Liver (tissue), 9 donors: ENCODE measurements around the gene FIBCD1. TPM values are rescaled to one million over a fixed set of nuclear protein-coding genes. Genes with fewer than 3 reads are reported as not detected.

Experiments
- DNase-seq: peaks from one replicate; pipeline ENCODE4 v3.0.0-alpha.2; 2017; ENCODE audit warnings: low spot score
- H3K27ac ChIP-seq, 2 donors: one replicate each; pipeline ENCODE4 v1.7.0; 2013; ENCODE audit warnings: inconsistent platforms in 2 of 2, low read length in 2 of 2, control low read depth in 1 of 2, low read depth in 1 of 2, mild to moderate bottlenecking in 1 of 2
- H3K27me3 ChIP-seq, 4 donors: one replicate each; pipeline versions ENCODE4 v1.6.1 to v1.7.0; 2013; ENCODE audit warnings: low read length in 3 of 4, inconsistent platforms in 1 of 4, mild to moderate bottlenecking in 1 of 4, moderate library complexity in 1 of 4; ENCODE audit not compliant: control insufficient read depth in 4 of 4, insufficient read depth in 4 of 4
- H3K36me3 ChIP-seq, 4 donors: one replicate each; pipeline versions ENCODE4 v1.6.1 to v1.7.0; 2013; ENCODE audit warnings: low read length in 3 of 4, mild to moderate bottlenecking in 3 of 4, low read depth in 1 of 4, moderate library complexity in 1 of 4; ENCODE audit not compliant: control insufficient read depth in 4 of 4, insufficient read depth in 3 of 4
- H3K4me1 ChIP-seq, 4 donors: one replicate each; pipeline versions ENCODE4 v1.6.1 to v1.7.0; 2013; ENCODE audit warnings: low read length in 3 of 4, mild to moderate bottlenecking in 3 of 4, moderate library complexity in 1 of 4; ENCODE audit not compliant: control insufficient read depth in 4 of 4, insufficient read depth in 4 of 4
- H3K4me3 ChIP-seq, 3 donors: one replicate each; pipeline versions ENCODE4 v1.6.1 to v1.7.0; 2013; ENCODE audit warnings: low read length in 3 of 3, control low read depth in 1 of 3, low read depth in 1 of 3, mild to moderate bottlenecking in 1 of 3
- H3K9ac ChIP-seq, 2 donors: one replicate each; pipeline ENCODE4 v1.7.0; 2013; ENCODE audit warnings: low read length in 2 of 2, mild to moderate bottlenecking in 2 of 2, moderate library complexity in 2 of 2, control low read depth in 1 of 2, low read depth in 1 of 2
- H3K9me3 ChIP-seq, 4 donors: one replicate each; pipeline versions ENCODE4 v1.6.1 to v1.7.0; 2013; ENCODE audit warnings: low read length in 3 of 4; ENCODE audit not compliant: control insufficient read depth in 4 of 4
- ATF3 ChIP-seq: IDR thresholded peaks from 2 replicates; pipeline ENCODE4 v1.6.1; 2016; ENCODE audit warnings: antibody characterized with exemption
- CTCF ChIP-seq: fragments of 150-350 bp; IDR thresholded peaks from 2 replicates; pipeline ENCODE4 v1.5.1; 2017; ENCODE audit warnings: improper control_type of control experiment, low read depth, low read length; ENCODE audit not compliant: missing input control
- EGR1 ChIP-seq, 2 donors: IDR thresholded peaks; 2 replicates each; pipeline ENCODE4 v1.6.1; 2016 to 2018; ENCODE audit warnings: antibody characterized with exemption in 2 of 2, low read depth in 2 of 2
- GABPA ChIP-seq, 2 donors: IDR thresholded peaks in 1 of 2; conservative IDR thresholded peaks in 1 of 2; 2 replicates each; pipeline ENCODE4 v1.6.1; 2016; ENCODE audit warnings: antibody characterized with exemption in 2 of 2, mild to moderate bottlenecking in 1 of 2, moderate library complexity in 1 of 2
- HNF4A ChIP-seq, 2 donors: conservative IDR thresholded peaks; 2 replicates each; pipeline ENCODE4 v1.6.1; 2016; ENCODE audit warnings: antibody characterized with exemption in 2 of 2, mild to moderate bottlenecking in 2 of 2
- JUND ChIP-seq, 2 donors: IDR thresholded peaks; 2 replicates each; pipeline ENCODE4 v1.6.1; 2016; ENCODE audit warnings: antibody characterized with exemption in 2 of 2
- MAX ChIP-seq: IDR thresholded peaks from 2 replicates; pipeline ENCODE4 v1.6.1; 2016; ENCODE audit warnings: antibody characterized with exemption
- NR2F2 ChIP-seq: IDR thresholded peaks from 2 replicates; pipeline ENCODE4 v1.6.1; 2016; ENCODE audit warnings: antibody characterized with exemption
- REST ChIP-seq: IDR thresholded peaks from 2 replicates; pipeline ENCODE4 v1.6.1; 2016; ENCODE audit warnings: antibody characterized with exemption, mild to moderate bottlenecking
- RXRA ChIP-seq, 2 donors: IDR thresholded peaks; 2 replicates each; pipeline ENCODE4 v1.6.1; 2017 to 2018; ENCODE audit warnings: antibody characterized with exemption in 2 of 2, mild to moderate bottlenecking in 1 of 2
- YY1 ChIP-seq: IDR thresholded peaks from 2 replicates; pipeline ENCODE4 v1.6.1; 2016; ENCODE audit warnings: antibody characterized with exemption, mild to moderate bottlenecking
- ZBTB33 ChIP-seq: IDR thresholded peaks from 2 replicates; pipeline ENCODE4 v1.6.1; 2016; ENCODE audit warnings: antibody characterized with exemption
- WGBS: extraction: QIAGEN DNeasy Blood & Tissue Kit; methylation state at CpG from one replicate; pipeline ENCODE4 v1.1.7; 2013; 5-methylcytosine and 5-hydroxymethylcytosine counted together
- polyA plus RNA-seq, 2 donors: library from polyadenylated mRNA; stranded (reverse) in 1 of 2; unstranded in 1 of 2; fragments of 200-250 nt in 1 of 2; fragments of >200 nt in 1 of 2; fragmentation: Nextera tagmentation in 1 of 2; extraction: Ambion mirVana in 1 of 2; gene quantifications; one replicate each; pipeline versions ENCODE4 v1.2.1 to v1.2.3, GENCODE V29; 2013 to 2015
- total RNA-seq, 2 donors: library from RNA; depleted of rRNA; stranded (reverse); fragments of >200 nt; gene quantifications; one replicate each; pipeline ENCODE4 v1.2.3, GENCODE V29; 2014
- donor health status: healthy.
- donor health status: healthy.
- donor health status: healthy.
- donor health status: healthy.
- donor health status: healthy.

The FIBCD1 gene
- total and polyA plus RNA-seq, 4 donors = not detected

GRCh38 chr9:130981002-130981755, 42.1 kb upstream of the FIBCD1 start (continued):
- TF ChIP-seq JUND (IDR thresholded peaks at IDR 0.05) = no peak
- no peak for TF ChIP-seq EGR1 (IDR thresholded peaks at IDR 0.05; ENCODE audit: low read depth in 2 of 2)
- no peak for TF ChIP-seq CTCF
- no peak for TF ChIP-seq ATF3

- Histone ChIP-seq H3K4me3 (no peak overlapping the region), H3K9me3 (no peaks in the 10 kb centered on the region), H3K9ac (no peak overlapping the region), H3K27ac (no peak overlapping the region), H3K27me3 (peaks cover 0 to 6% (median 0%) of the 10 kb centered on the region in 4 donors), H3K4me1 (no peaks in the 10 kb centered on the region), H3K36me3 (no peaks in the 10 kb centered on the region)
- 77% methylated on average over 16 of the region's 16 CpGs for WGBS
- DNase-seq = no peak
- TF ChIP-seq GABPA (IDR thresholded peaks at IDR 0.05 in 1 of 2, conservative IDR thresholded peaks at IDR 0.05 in 1 of 2) = no peak
- no peak for TF ChIP-seq NR2F2
- no peak for TF ChIP-seq MAX
- no peak for TF ChIP-seq HNF4A (conservative IDR thresholded peaks at IDR 0.05)
- no peak for TF ChIP-seq ZBTB33
- no peak for TF ChIP-seq YY1
- TF ChIP-seq REST = no peak
- TF ChIP-seq RXRA (IDR thresholded peaks at IDR 0.05) = no peak
- TF ChIP-seq CTCF = no peak
Measured at GRCh38 chr9:130980526-130980925, 41.5 kb upstream of the FIBCD1 start.
